HCT116 (cell line): Measurements from ENCODE around the gene NEDD4L. TPM values are rescaled to one million over a fixed set of nuclear protein-coding genes. Genes with fewer than 3 reads are reported as not detected.

ENCODE experiments used
- ATAC-seq: fragments of 200-7000 bp; cut with Tn5 transposase; 2 replicates; pipeline ENCODE4 v1.9.1; 2020; ENCODE audit warnings: mild to moderate bottlenecking, moderate library complexity
- BruUV-seq: library from RNA; stranded (reverse); fragments of 400-500 nt; replicated peaks from 2 replicates; lab custom pipeline; 2021; lab: Mats Ljungman, UMichigan
- CTCF ChIA-PET: fragments of 300-600 bp; sonication (Branson Sonifier 250); formaldehyde crosslinking; loops from one replicate; lab custom pipeline; 2021; ENCODE audit warnings: antibody characterized with exemption; lab: Charles Lee
- POLR2A ChIA-PET: fragments of 300-600, 350-600 bp; sonication (Branson Sonifier 250); formaldehyde crosslinking; loops from one replicate; lab custom pipeline; 2021; ENCODE audit warnings: antibody characterized with exemption; lab: Charles Lee
- RAD21 ChIA-PET, 2 experiments: fragments of 300-600 bp; sonication (Branson Sonifier 250); formaldehyde crosslinking; loops; one replicate each; lab custom pipeline; 2023; ENCODE audit warnings: low total read pairs in 2 of 2; ENCODE audit not compliant: uncharacterized antibody in 2 of 2, unreplicated experiment in 2 of 2, low non-redundant PET in 1 of 2; lab: Charles Lee
- DNase-seq: peaks from one replicate; pipeline ENCODE4 v3.0.0-alpha.2; 2010; ENCODE audit warnings: low read depth, low spot score
- H2AFZ ChIP-seq: fragments of 200-600 bp; shearing (Covaris generic), sonication (generic); 2 replicates; pipeline ENCODE4 v1.6.1; 2017; ENCODE audit warnings: low read depth, mixed run types, mixed read lengths, antibody characterized with exemption, low read length; ENCODE audit not compliant: poor library complexity, severe bottlenecking
- H3K27ac ChIP-seq: 2 replicates; pipeline ENCODE4 v1.5.1; 2012; ENCODE audit warnings: low read depth, low read length
- H3K27me3 ChIP-seq: fragments of 200-600 bp; sonication (generic); 2 replicates; pipeline ENCODE4 v1.6.1; 2016; ENCODE audit warnings: mixed run types, low read length, mixed read lengths; ENCODE audit not compliant: insufficient read depth
- H3K36me3 ChIP-seq, 2 experiments: fragments of 200-500 bp in 1 of 2; fragments of 200-600 bp in 1 of 2; sonication (Bioruptor generic) in 1 of 2; sonication (generic) in 1 of 2; 2 replicates each; pipeline versions ENCODE4 v1.5.1 to v1.6.1; 2014 to 2016; ENCODE audit warnings: low read length in 2 of 2, inconsistent platforms in 1 of 2, mixed read lengths in 1 of 2, mixed run types in 1 of 2; ENCODE audit not compliant: insufficient read depth in 2 of 2, control insufficient read depth in 1 of 2
- H3K4me1 ChIP-seq, 2 experiments: fragments of 200-600 bp in 1 of 2; sonication (generic) in 1 of 2; 2 replicates each; pipeline versions ENCODE4 v1.5.1 to v1.6.1; 2012 to 2017; ENCODE audit warnings: low read length in 2 of 2, inconsistent platforms in 1 of 2, mild to moderate bottlenecking in 1 of 2, mixed read lengths in 1 of 2, mixed run types in 1 of 2, moderate library complexity in 1 of 2; ENCODE audit not compliant: insufficient read depth in 2 of 2, control insufficient read depth in 1 of 2
- H3K4me2 ChIP-seq: fragments of 200-600 bp; sonication (generic); 2 replicates; pipeline ENCODE4 v1.6.1; 2017; ENCODE audit warnings: mixed run types, low read length, mixed read lengths
- H3K4me3 ChIP-seq, 2 experiments: fragments of 200-600 bp in 1 of 2; sonication (generic) in 1 of 2; replicated peaks in 1 of 2; 2 replicates each; pipeline ENCODE4 v1.5.1; 2011 to 2016; ENCODE audit warnings: low read length in 2 of 2, control low read depth in 1 of 2, low read depth in 1 of 2, mild to moderate bottlenecking in 1 of 2, mixed read lengths in 1 of 2, mixed run types in 1 of 2
- H3K79me2 ChIP-seq: fragments of 200-600 bp; sonication (generic); 2 replicates; pipeline ENCODE4 v1.6.1; 2017; ENCODE audit warnings: mild to moderate bottlenecking, mixed run types, low read length, moderate library complexity, mixed read lengths; ENCODE audit not compliant: insufficient read depth
- H3K9ac ChIP-seq: fragments of 200-600 bp; sonication (generic); 2 replicates; pipeline ENCODE4 v1.6.1; 2016; ENCODE audit warnings: low read length, mixed read lengths
- H3K9me2 ChIP-seq: fragments of 200-600 bp; sonication (generic), shearing (Covaris generic); 2 replicates; pipeline ENCODE4 v1.6.1; 2017; ENCODE audit warnings: mixed run types, mild to moderate bottlenecking, moderate library complexity; ENCODE audit not compliant: insufficient read depth
- H3K9me3 ChIP-seq, 2 experiments: fragments of 200-500 bp in 1 of 2; fragments of 200-600 bp in 1 of 2; sonication (Bioruptor generic) in 1 of 2; sonication (generic) in 1 of 2; 2 replicates each; pipeline ENCODE4 v1.6.1; 2014 to 2017; ENCODE audit warnings: low read length in 2 of 2, mixed read lengths in 2 of 2, inconsistent platforms in 1 of 2, low read depth in 1 of 2, mild to moderate bottlenecking in 1 of 2, mixed run types in 1 of 2, moderate library complexity in 1 of 2; ENCODE audit not compliant: control insufficient read depth in 1 of 2, insufficient read depth in 1 of 2
- H4K20me1 ChIP-seq: fragments of 200-600 bp; sonication (generic), shearing (Covaris generic); 2 replicates; pipeline ENCODE4 v1.6.1; 2017; ENCODE audit warnings: mixed run types, mild to moderate bottlenecking, moderate library complexity; ENCODE audit not compliant: insufficient read depth
- CBX3 ChIP-seq: IDR thresholded peaks from 2 replicates; pipeline ENCODE4 v1.6.1; 2012; ENCODE audit warnings: low read depth
- CEBPB ChIP-seq: IDR thresholded peaks from 2 replicates; pipeline ENCODE4 v1.6.1; 2012; ENCODE audit warnings: low read depth
- ELF1 ChIP-seq: IDR thresholded peaks from 2 replicates; pipeline ENCODE4 v1.6.1; 2012; ENCODE audit warnings: low read depth, borderline replicate concordance
- EZH2 ChIP-seq: fragments of 200-600 bp; sonication (generic); IDR thresholded peaks from 2 replicates; pipeline ENCODE4 v1.6.1; 2017; ENCODE audit warnings: antibody characterized with exemption, mixed run types
- EZH2phosphoT487 ChIP-seq: fragments of 200-600 bp; IDR thresholded peaks from 2 replicates; pipeline ENCODE4 v1.6.1; 2018; ENCODE audit warnings: antibody characterized with exemption, borderline replicate concordance
- JUND ChIP-seq: IDR thresholded peaks from 2 replicates; pipeline ENCODE4 v1.6.1; 2012
- POLR2A ChIP-seq: IDR thresholded peaks from 2 replicates; pipeline ENCODE4 v1.7.0; 2011; ENCODE audit warnings: borderline replicate concordance; ENCODE audit not compliant: insufficient read depth, insufficient read length; ENCODE audit errors: extremely low read depth
- POLR2AphosphoS5 ChIP-seq: IDR thresholded peaks from 2 replicates; pipeline ENCODE4 v1.6.1; 2011; ENCODE audit warnings: mild to moderate bottlenecking, low read depth, low read length, moderate library complexity
- RAD21 ChIP-seq: IDR thresholded peaks from 2 replicates; pipeline ENCODE4 v1.6.1; 2012; ENCODE audit warnings: low read depth, mild to moderate bottlenecking
- SIN3A ChIP-seq: IDR thresholded peaks from 2 replicates; pipeline ENCODE4 v1.6.1; 2012; ENCODE audit warnings: low read depth
- SP1 ChIP-seq: IDR thresholded peaks from 2 replicates; pipeline ENCODE4 v1.6.1; 2012; ENCODE audit warnings: low read depth
- SRF ChIP-seq: IDR thresholded peaks from 2 replicates; pipeline ENCODE4 v1.6.1; 2012; ENCODE audit warnings: low read depth
- TCF7L2 ChIP-seq: IDR thresholded peaks from 2 replicates; pipeline ENCODE4 v1.7.0; 2011; ENCODE audit warnings: borderline replicate concordance, inconsistent platforms; ENCODE audit not compliant: insufficient read depth, insufficient read length; ENCODE audit errors: extremely low read depth
- YY1 ChIP-seq: IDR thresholded peaks from 2 replicates; pipeline ENCODE4 v1.6.1; 2011; ENCODE audit warnings: low read length, low read depth, moderate library complexity, mild to moderate bottlenecking; ENCODE audit not compliant: insufficient replicate concordance; ENCODE audit errors: extremely low read depth
- intact Hi-C: fragments of 100-400 bp; cut with micrococcal nuclease; formaldehyde crosslinking; loops from 2 replicates; pipeline ENCODE4 v1.10.0; 2022
- total RNA-seq: library from RNA; stranded (reverse); gene quantifications from one replicate; pipeline ENCODE4 v1.2.1, GENCODE V29; 2021; ENCODE audit not compliant: unreplicated experiment
- TF ChIP-seq, protein P1 (sequence below): IDR thresholded peaks from 2 replicates; pipeline ENCODE4 v1.6.1; 2012
- TF ChIP-seq, protein P2 (sequence below), 3 experiments: fragments of 200-600 bp in 1 of 3; sonication (generic) in 1 of 3; IDR thresholded peaks in 2 of 3; conservative IDR thresholded peaks in 1 of 3; 2 replicates each; pipeline ENCODE4 v1.5.1; 2012 to 2017; ENCODE audit warnings: low read depth in 2 of 3, low read length in 2 of 3, antibody characterized with exemption in 1 of 3, borderline replicate concordance in 1 of 3, control low read depth in 1 of 3, mild to moderate bottlenecking in 1 of 3, mixed read lengths in 1 of 3, mixed run types in 1 of 3, moderate library complexity in 1 of 3; ENCODE audit not compliant: insufficient read depth in 1 of 3
- TF ChIP-seq, protein P3 (sequence below): IDR thresholded peaks from 2 replicates; pipeline ENCODE4 v1.6.1; 2012; ENCODE audit warnings: low read depth
- TF ChIP-seq, protein P4 (sequence below): IDR thresholded peaks from 2 replicates; pipeline ENCODE4 v1.6.1; 2012

NEDD4L gene
- total RNA-seq, 1 experiment from 2014 or later: 41.5 TPM

DNA sequence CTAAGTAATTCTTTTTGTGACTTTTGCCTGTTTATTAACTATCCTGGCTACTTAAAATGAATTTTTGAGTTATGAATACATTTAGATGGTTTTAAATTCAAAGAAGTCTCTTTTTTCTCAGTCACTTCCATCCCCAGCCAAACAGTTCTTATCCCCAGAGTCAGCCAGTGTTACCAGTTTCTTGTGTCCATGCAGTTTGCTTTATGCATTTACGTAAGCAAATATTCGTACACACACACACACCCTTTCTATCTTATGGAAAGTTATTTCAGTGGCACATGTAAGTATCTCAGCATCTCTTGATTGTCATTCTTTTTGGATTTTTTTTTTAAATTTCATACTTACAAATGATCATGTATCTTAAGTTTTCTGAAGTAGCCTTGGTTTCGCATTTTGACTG, 113.2 kb downstream of the NEDD4L start:
- no peaks in the 10 kb centered on the region for H3K9me3 ChIP-seq
- no TSS peak for BruUV-seq
- 0 out of 4 replicates have a peak, but pooled peaks cover 0 to 4% of the 10 kb centered on the region in 2 experiments for H3K4me1 ChIP-seq
- H3K36me3 ChIP-seq: no peaks in the 10 kb centered on the region
- RAD21 ChIA-PET: no interaction called here
- no peak for DNase-seq
- intact Hi-C loops: no loop called here
- H3K27ac ChIP-seq: no peak overlapping the region
- H4K20me1 ChIP-seq: no peaks in the 10 kb centered on the region
- H3K4me3 ChIP-seq: no peak overlapping the region
- no peak overlapping the region for H2AFZ ChIP-seq
- H3K27me3 ChIP-seq: no peaks in the 10 kb centered on the region
- no peaks in the 10 kb centered on the region for H3K79me2 ChIP-seq
- TF ChIP-seq, protein P1, sequence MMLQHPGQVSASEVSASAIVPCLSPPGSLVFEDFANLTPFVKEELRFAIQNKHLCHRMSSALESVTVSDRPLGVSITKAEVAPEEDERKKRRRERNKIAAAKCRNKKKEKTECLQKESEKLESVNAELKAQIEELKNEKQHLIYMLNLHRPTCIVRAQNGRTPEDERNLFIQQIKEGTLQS: no peak
- TF ChIP-seq EZH2phosphoT487 (no peak), JUND (no peak), CEBPB (no peak), POLR2AphosphoS5 (no peak), RAD21 (no peak), SRF (no peak), EZH2 (no peak), CBX3 (no peak), POLR2A (no peak), SP1 (no peak), ELF1 (no peak), TCF7L2 (no peak), YY1 (no peak), SIN3A (no peak)
- TF ChIP-seq, protein P2, sequence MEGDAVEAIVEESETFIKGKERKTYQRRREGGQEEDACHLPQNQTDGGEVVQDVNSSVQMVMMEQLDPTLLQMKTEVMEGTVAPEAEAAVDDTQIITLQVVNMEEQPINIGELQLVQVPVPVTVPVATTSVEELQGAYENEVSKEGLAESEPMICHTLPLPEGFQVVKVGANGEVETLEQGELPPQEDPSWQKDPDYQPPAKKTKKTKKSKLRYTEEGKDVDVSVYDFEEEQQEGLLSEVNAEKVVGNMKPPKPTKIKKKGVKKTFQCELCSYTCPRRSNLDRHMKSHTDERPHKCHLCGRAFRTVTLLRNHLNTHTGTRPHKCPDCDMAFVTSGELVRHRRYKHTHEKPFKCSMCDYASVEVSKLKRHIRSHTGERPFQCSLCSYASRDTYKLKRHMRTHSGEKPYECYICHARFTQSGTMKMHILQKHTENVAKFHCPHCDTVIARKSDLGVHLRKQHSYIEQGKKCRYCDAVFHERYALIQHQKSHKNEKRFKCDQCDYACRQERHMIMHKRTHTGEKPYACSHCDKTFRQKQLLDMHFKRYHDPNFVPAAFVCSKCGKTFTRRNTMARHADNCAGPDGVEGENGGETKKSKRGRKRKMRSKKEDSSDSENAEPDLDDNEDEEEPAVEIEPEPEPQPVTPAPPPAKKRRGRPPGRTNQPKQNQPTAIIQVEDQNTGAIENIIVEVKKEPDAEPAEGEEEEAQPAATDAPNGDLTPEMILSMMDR (IDR thresholded peaks at IDR 0.05 in 2 of 3, conservative IDR thresholded peaks at IDR 0.05 in 1 of 3; ENCODE audit: borderline replicate concordance in 1 of 3, insufficient read depth in 1 of 3, low read depth in 2 of 3, low read length in 2 of 3): no peak
- TF ChIP-seq, protein P3, sequence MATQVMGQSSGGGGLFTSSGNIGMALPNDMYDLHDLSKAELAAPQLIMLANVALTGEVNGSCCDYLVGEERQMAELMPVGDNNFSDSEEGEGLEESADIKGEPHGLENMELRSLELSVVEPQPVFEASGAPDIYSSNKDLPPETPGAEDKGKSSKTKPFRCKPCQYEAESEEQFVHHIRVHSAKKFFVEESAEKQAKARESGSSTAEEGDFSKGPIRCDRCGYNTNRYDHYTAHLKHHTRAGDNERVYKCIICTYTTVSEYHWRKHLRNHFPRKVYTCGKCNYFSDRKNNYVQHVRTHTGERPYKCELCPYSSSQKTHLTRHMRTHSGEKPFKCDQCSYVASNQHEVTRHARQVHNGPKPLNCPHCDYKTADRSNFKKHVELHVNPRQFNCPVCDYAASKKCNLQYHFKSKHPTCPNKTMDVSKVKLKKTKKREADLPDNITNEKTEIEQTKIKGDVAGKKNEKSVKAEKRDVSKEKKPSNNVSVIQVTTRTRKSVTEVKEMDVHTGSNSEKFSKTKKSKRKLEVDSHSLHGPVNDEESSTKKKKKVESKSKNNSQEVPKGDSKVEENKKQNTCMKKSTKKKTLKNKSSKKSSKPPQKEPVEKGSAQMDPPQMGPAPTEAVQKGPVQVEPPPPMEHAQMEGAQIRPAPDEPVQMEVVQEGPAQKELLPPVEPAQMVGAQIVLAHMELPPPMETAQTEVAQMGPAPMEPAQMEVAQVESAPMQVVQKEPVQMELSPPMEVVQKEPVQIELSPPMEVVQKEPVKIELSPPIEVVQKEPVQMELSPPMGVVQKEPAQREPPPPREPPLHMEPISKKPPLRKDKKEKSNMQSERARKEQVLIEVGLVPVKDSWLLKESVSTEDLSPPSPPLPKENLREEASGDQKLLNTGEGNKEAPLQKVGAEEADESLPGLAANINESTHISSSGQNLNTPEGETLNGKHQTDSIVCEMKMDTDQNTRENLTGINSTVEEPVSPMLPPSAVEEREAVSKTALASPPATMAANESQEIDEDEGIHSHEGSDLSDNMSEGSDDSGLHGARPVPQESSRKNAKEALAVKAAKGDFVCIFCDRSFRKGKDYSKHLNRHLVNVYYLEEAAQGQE: no peak
- TF ChIP-seq, protein P4, sequence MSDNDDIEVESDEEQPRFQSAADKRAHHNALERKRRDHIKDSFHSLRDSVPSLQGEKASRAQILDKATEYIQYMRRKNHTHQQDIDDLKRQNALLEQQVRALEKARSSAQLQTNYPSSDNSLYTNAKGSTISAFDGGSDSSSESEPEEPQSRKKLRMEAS: no peak
- TF ChIP-seq, all 23 proteins: peak for 0
- no peak for ATAC-seq
- Histone ChIP-seq H3K4me2 (no peak overlapping the region), H3K9me2 (no peaks in the 10 kb centered on the region), H3K9ac (no peak overlapping the region)
- POLR2A ChIA-PET: no interaction called here
- CTCF ChIA-PET: no interaction called here
